Activated T-cell treated with anti-CD3 and anti-CD28 coated beads, Interleukin-2, amount 50 U/mL, for 72 hours (primary cell): ENCODE results near the gene SKAP2. TPM values are rescaled to one million over a fixed set of nuclear protein-coding genes. Genes with fewer than 3 reads are reported as not detected.

ENCODE experiments used
- ATAC-seq, 2 donors: fragments of 150-1000 bp; cut with Tn5 transposase; replicated peaks in 1 of 2; 2 replicates each; pipeline ENCODE4 v1.10.0; 2021; ENCODE audit warnings: moderate library complexity in 2 of 2, mild to moderate bottlenecking in 1 of 2
- DNase-seq, 2 donors: peaks; one replicate each; pipeline ENCODE4 v3.0.0; 2021 to 2022; ENCODE audit warnings: mixed read lengths in 1 of 2
- H3K27ac Mint-ChIP-seq: one replicate; pipeline ENCODE4 v1.8.0; 2022; ENCODE audit warnings: mild to moderate bottlenecking, moderate library complexity, mixed read lengths
- H3K27me3 Mint-ChIP-seq: one replicate; pipeline ENCODE4 v1.8.0; 2022; ENCODE audit warnings: low read depth, mixed read lengths
- H3K36me3 Mint-ChIP-seq, 2 donors: one replicate each; pipeline ENCODE4 v1.8.0; 2022; ENCODE audit warnings: mixed read lengths in 2 of 2, mild to moderate bottlenecking in 1 of 2; ENCODE audit not compliant: insufficient read depth in 2 of 2
- H3K4me1 Mint-ChIP-seq: one replicate; pipeline ENCODE4 v1.8.0; 2022; ENCODE audit warnings: low read depth, mixed read lengths
- H3K4me3 Mint-ChIP-seq, 2 donors: one replicate each; pipeline ENCODE4 v1.8.0; 2022; ENCODE audit warnings: mild to moderate bottlenecking in 2 of 2, mixed read lengths in 2 of 2, moderate library complexity in 2 of 2
- H3K9me3 Mint-ChIP-seq, 2 donors: one replicate each; pipeline ENCODE4 v1.8.0; 2022; ENCODE audit warnings: mixed read lengths in 2 of 2
- total RNA-seq, 2 donors: library from RNA; stranded (reverse); gene quantifications; one replicate each; pipeline ENCODE4 v1.2.3, GENCODE V29; 2022

SKAP2 gene
- total RNA-seq, 2 donors from 2014 or later: 9.7 to 22.4 TPM

DNA sequence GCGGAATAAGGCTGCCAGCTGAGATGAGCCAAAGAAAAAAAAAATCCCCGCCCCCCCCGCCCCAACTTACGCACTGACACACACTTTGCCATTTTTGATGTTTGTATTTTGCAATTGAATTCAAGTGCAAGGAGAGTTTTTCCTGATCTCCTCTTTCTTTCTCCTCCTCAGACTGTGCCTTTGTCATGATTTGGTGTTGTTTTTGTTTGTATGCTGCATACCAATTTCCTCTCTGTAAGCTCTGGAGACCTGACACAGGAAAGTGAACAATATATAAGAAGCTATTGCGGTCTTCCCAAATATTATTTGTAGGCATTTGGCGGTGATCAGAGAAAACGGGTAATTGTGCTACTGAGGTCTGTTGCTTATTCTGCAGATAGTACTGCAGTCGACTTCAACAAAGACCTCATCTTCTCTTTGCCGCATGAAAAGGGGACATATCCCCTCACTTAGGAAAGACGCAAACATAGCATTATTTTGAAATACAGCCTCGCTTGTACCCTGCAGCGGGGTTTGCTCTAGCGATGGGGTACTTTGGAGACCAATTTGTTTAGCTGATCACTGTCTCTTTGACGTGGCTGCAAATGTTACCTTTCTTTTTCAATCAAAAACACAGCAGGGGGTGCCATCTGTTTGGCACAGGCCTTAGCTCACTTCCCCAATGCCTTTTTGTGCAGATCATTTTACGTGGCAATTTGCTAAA is 206.6 kb downstream of the SKAP2 start:
- no peaks in the 10 kb centered on the region for H3K4me1 Mint-ChIP-seq
- H3K4me3 Mint-ChIP-seq: no peak overlapping the region
- DNase-seq (no peak), ATAC-seq (no peak)
- peaks cover 21% of the 10 kb centered on the region for H3K27me3 Mint-ChIP-seq
- no peak overlapping the region for H3K27ac Mint-ChIP-seq
- no peaks in the 10 kb centered on the region for H3K36me3 Mint-ChIP-seq
- H3K9me3 Mint-ChIP-seq: no peaks in the 10 kb centered on the region

DNA sequence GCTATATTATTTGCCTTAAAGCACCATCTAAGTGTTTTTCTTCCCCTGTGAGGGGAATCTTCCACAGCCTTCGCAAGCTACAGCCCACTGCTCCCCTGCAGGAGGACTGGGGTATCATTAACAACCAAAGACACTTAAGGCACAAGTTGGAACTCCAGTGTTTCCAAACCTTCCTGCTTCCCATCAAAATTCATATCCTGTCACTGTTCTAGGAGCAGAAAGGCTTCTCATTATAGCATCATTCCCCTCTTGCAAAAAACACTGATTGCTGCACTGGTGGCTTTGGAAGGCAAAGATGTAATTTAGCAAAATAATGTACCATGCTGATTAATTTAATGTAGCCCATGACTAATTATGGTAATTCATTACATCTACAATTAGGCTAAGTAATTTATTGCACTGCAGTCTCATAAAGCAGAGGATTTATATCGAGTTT is 207.2 kb downstream of the SKAP2 start:
- H3K9me3 Mint-ChIP-seq: no peaks in the 10 kb centered on the region
- no peak overlapping the region for H3K27ac Mint-ChIP-seq
- DNase-seq: no peak
- ATAC-seq: no peak
- no peaks in the 10 kb centered on the region for H3K36me3 Mint-ChIP-seq
- no peaks in the 10 kb centered on the region for H3K4me1 Mint-ChIP-seq
- H3K4me3 Mint-ChIP-seq: no peak overlapping the region
- H3K27me3 Mint-ChIP-seq: peaks cover 16% of the 10 kb centered on the region

- Mint-ChIP-seq H3K36me3 (no peaks in the 10 kb centered on the region), H3K27me3 (peaks cover 14% of the 10 kb centered on the region), H3K4me3 (no peak overlapping the region), H3K4me1 (no peaks in the 10 kb centered on the region), H3K9me3 (no peaks in the 10 kb centered on the region), H3K27ac (no peak overlapping the region)
- no peak for ATAC-seq
- no peak for DNase-seq
Observed at GRCh38 chr7:26656735-26657134, 207.7 kb downstream of the SKAP2 start.

DNA sequence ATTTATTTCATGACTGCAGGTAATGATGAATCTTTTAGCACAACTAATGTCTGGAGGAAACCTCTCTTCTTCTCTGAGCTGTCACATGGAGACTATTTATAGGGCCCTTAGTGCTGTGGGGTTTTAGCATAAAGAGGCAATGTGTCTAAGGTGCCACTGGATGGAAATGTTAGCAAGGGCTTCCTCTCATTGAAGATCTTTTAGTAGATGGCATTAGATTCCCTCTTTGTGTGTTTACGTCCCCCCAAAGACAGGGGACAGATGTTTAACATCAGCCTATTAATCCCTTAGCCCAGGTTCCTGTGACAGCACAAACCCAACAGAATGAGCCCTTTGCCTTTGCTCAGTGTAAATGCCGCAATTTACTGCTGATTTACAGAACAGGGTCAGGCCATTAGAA is 208.6 kb downstream of the SKAP2 start:
- ATAC-seq: no peak
- Mint-ChIP-seq H3K27me3 (peaks cover 14% of the 10 kb centered on the region), H3K27ac (no peak overlapping the region), H3K4me1 (no peaks in the 10 kb centered on the region), H3K36me3 (no peaks in the 10 kb centered on the region), H3K9me3 (no peaks in the 10 kb centered on the region), H3K4me3 (no peak overlapping the region)
- DNase-seq: no peak

DNA sequence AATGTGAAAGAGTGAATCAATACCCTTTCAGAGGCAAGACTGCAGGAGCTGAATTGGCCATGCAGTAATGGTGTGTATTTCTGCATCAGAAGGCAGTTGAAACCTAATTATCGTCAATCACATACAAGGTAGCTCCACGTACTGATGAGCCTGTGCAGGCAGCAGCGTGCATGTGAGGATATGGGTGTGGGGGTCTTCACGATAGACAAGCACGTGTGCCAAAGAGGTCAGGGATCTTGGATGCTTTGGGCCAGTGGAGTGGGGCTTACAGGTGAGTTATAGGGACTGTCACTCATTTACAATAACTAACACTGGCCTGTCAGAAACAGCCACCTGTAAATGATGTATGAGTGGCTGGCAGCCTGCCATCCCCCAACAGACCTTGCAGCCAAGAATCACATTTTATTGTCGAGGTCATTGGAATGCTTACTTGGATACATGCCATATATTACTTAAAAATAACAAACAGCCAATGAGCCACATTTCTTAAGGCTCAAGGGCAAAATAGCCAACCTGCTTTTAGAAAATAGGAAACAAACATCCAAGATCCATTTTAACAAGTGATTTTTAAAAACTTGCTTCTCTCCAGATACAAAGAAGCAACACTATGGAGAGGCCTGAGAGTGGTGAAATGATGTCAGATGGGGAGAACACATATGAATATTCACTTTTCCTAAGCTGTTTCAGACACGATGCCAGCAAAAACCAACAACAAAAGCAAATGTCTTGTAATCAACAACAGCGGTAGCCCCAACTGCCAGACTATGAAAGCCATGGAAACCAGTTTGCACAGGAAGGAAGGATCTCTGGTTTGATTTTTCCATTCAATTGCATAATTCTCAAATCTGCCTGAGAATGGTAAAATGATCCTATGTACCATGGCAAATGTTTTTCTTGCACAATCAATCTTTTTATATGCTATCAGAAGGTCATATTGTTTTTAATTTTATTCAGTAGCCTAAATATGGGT is 210.7 kb downstream of the SKAP2 start:
- Mint-ChIP-seq H3K27ac (no peak overlapping the region), H3K36me3 (no peaks in the 10 kb centered on the region), H3K27me3 (peaks cover 14% of the 10 kb centered on the region), H3K9me3 (no peaks in the 10 kb centered on the region), H3K4me1 (no peaks in the 10 kb centered on the region), H3K4me3 (no peak overlapping the region)
- DNase-seq (no peak), ATAC-seq (no peak)

- Mint-ChIP-seq H3K27ac (no peak overlapping the region), H3K9me3 (no peaks in the 10 kb centered on the region), H3K4me3 (no peak overlapping the region), H3K27me3 (peaks cover 14% of the 10 kb centered on the region), H3K4me1 (no peaks in the 10 kb centered on the region), H3K36me3 (no peaks in the 10 kb centered on the region)
- no peak for ATAC-seq
- no peak for DNase-seq
Observed at GRCh38 chr7:26652401-26653100, 211.8 kb downstream of the SKAP2 start.

DNA sequence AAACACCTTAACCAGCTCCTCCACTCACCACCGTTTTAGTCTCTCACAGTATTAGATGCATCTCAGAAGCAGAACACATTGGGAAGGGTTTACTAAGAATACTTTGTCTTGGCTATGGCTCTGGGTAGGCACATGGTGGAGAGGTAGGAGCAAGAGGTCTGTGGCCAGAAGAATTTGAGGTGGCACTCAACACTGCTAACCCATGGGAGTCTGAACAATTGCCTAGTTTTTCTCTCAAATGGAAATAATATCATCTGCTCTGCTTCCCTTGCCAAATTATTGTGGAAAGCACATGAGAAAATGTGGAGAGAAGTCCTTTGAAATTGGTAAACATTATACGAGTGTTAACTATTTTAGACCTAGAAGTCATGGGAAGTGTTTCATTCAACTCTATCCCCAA is 214.3 kb downstream of the SKAP2 start:
- Mint-ChIP-seq H3K27me3 (no peaks in the 10 kb centered on the region), H3K4me1 (no peaks in the 10 kb centered on the region), H3K4me3 (no peak overlapping the region), H3K9me3 (no peaks in the 10 kb centered on the region), H3K27ac (no peak overlapping the region), H3K36me3 (no peaks in the 10 kb centered on the region)
- DNase-seq (no peak), ATAC-seq (no peak)

DNA sequence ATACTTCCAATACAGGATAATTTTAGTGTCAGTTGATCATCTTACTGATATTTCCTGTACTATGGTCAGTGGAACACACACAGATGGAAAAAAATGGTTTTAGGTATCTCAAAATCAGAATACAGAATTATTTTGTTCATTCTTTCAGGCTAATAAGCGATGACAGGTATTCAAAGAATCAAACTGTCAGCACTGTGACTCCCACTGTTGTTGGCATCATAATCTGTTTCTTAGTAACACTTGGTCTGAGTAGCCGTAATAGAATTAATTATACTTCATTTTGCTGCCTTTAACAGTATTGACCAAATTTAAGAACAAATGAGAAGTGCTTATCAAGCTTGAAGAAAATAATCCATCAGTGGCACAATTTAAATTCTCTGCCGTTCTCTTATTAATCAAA is 215.0 kb downstream of the SKAP2 start:
- Mint-ChIP-seq H3K4me3 (no peak overlapping the region), H3K9me3 (no peaks in the 10 kb centered on the region), H3K36me3 (no peaks in the 10 kb centered on the region), H3K4me1 (no peaks in the 10 kb centered on the region), H3K27me3 (no peaks in the 10 kb centered on the region), H3K27ac (no peak overlapping the region)
- DNase-seq (no peak), ATAC-seq (no peak)

- Mint-ChIP-seq H3K36me3 (no peaks in the 10 kb centered on the region), H3K27ac (no peak overlapping the region), H3K4me1 (no peaks in the 10 kb centered on the region), H3K4me3 (no peak overlapping the region), H3K9me3 (no peaks in the 10 kb centered on the region), H3K27me3 (no peaks in the 10 kb centered on the region)
- no peak for DNase-seq
- ATAC-seq: no peak
Observed at GRCh38 chr7:26648554-26648953, 215.8 kb downstream of the SKAP2 start.

DNA sequence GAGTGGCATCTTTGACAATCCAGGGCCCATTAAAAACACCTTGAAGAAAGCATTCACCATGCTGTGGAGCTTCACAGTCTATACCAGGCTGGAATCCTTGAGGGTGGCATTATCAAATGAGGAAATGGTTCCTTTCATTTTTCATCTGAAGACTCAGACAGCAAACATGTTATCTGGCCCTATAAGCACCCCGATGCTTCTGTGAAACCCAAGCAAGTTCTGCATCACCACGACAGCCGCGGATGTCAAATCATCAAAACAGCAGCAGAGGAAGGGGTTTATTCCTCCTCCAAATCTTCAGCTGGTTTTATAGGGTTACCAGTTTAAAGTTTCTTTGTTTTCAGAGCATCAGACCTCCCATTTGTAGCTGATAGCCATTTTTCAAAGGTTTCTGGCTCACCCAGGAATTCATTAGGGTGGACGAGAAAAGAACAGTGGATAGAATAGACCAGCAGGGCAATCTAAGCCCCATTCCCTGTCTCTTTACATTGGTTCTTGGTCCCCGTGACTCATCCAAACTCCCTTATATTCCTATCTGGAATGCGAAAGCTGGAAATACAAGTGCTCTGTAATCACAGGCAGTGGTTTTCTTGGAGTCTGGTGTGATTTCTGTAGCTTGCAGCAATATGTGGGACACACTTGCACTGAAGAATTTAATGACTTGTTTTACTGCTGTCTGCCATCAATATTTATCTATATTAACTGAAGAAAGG is 217.9 kb downstream of the SKAP2 start:
- ATAC-seq (no peak), DNase-seq (no peak)
- Mint-ChIP-seq H3K9me3 (no peaks in the 10 kb centered on the region), H3K4me3 (no peak overlapping the region), H3K27me3 (no peaks in the 10 kb centered on the region), H3K4me1 (no peaks in the 10 kb centered on the region), H3K27ac (no peak overlapping the region), H3K36me3 (no peaks in the 10 kb centered on the region)

- H3K27me3 Mint-ChIP-seq: no peaks in the 10 kb centered on the region
- no peaks in the 10 kb centered on the region for H3K9me3 Mint-ChIP-seq
- no peak overlapping the region for H3K4me3 Mint-ChIP-seq
- H3K27ac Mint-ChIP-seq: no peak overlapping the region
- ATAC-seq (no peak), DNase-seq (no peak)
- H3K4me1 Mint-ChIP-seq: no peaks in the 10 kb centered on the region
- no peaks in the 10 kb centered on the region for H3K36me3 Mint-ChIP-seq
Observed at GRCh38 chr7:26645121-26645520, 219.3 kb downstream of the SKAP2 start.

DNA sequence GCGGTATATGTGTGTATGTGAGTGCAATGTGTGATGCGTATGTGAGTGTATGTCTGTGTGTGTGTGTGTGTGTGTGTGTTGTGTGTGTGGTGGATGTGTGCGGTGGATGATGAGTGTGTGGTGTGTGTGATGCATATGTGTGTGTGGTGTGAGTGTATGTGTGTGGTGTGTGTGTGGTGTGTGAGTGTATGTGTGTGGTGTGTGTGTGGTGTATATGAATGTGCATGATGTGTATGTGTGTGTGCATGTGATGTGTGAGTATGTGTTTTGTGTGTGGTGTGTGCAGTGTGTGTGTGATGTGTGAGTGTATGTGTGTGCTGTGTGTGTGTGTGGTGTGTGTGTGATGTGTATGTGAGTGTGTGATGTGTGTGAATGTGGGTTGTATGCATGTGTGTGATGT is 222.0 kb downstream of the SKAP2 start:
- Mint-ChIP-seq H3K27ac (no peak overlapping the region), H3K36me3 (no peaks in the 10 kb centered on the region), H3K9me3 (no peaks in the 10 kb centered on the region), H3K4me3 (no peak overlapping the region), H3K4me1 (no peaks in the 10 kb centered on the region), H3K27me3 (no peaks in the 10 kb centered on the region)
- no peak for DNase-seq
- no peak for ATAC-seq

- Mint-ChIP-seq H3K4me1 (no peaks in the 10 kb centered on the region), H3K27me3 (peaks cover 11% of the 10 kb centered on the region), H3K4me3 (no peak overlapping the region), H3K36me3 (no peaks in the 10 kb centered on the region), H3K9me3 (no peaks in the 10 kb centered on the region), H3K27ac (no peak overlapping the region)
- DNase-seq (no peak), ATAC-seq (no peak)
Observed at GRCh38 chr7:26639695-26640094, 224.7 kb downstream of the SKAP2 start.
